Tibial nerve (tissue), 4 donors: Measurements from ENCODE around the gene CREB3. TPM values are rescaled to one million over a fixed set of nuclear protein-coding genes. Genes with fewer than 3 reads are reported as not detected.

Experiments used
- DNase-seq, 2 donors: peaks; one replicate each; pipeline ENCODE4 v3.0.0-alpha.2; 2019; ENCODE audit warnings: low spot score in 2 of 2
- H3K27ac ChIP-seq, 4 donors: fragments of 200-600 bp; sonication (generic) in 3 of 4; one replicate each; pipeline ENCODE4 v1.5.1; 2017 to 2019; ENCODE audit warnings: mild to moderate bottlenecking in 1 of 4
- H3K27me3 ChIP-seq, 2 donors: fragments of 200-600 bp; sonication (generic) in 1 of 2; one replicate each; pipeline versions ENCODE4 v1.5.1 to v1.6.0; 2017 to 2019
- H3K36me3 ChIP-seq, 3 donors: fragments of 200-600 bp; sonication (generic); one replicate each; pipeline ENCODE4 v1.5.1; 2018 to 2019
- H3K4me1 ChIP-seq, 4 donors: fragments of 200-600 bp; sonication (generic) in 3 of 4; one replicate each; pipeline ENCODE4 v1.5.1; 2017 to 2019
- H3K4me3 ChIP-seq, 4 donors: fragments of 200-600 bp; sonication (generic) in 3 of 4; one replicate each; pipeline ENCODE4 v1.5.1; 2017 to 2019; ENCODE audit warnings: mild to moderate bottlenecking in 1 of 4, moderate library complexity in 1 of 4
- H3K9me3 ChIP-seq, 4 donors: fragments of 200-600 bp; sonication (generic) in 3 of 4; one replicate each; pipeline ENCODE4 v1.5.1; 2017 to 2019
- EP300 ChIP-seq, 2 donors: sonication (generic); formaldehyde crosslinking; IDR thresholded peaks; one replicate each; pipeline ENCODE4 v1.6.1; 2017; ENCODE audit warnings: antibody characterized with exemption in 2 of 2, mild to moderate bottlenecking in 1 of 2
- POLR2A ChIP-seq, 2 donors: fragments of 450-650 bp; IDR thresholded peaks; one replicate each; pipeline ENCODE4 v1.6.1; 2017; ENCODE audit warnings: antibody characterized with exemption in 2 of 2, mild to moderate bottlenecking in 2 of 2, moderate library complexity in 2 of 2
- WGBS, 2 donors: methylation state at CpG; one replicate each; pipeline ENCODE4 v1.1.5; 2018; 5-methylcytosine and 5-hydroxymethylcytosine counted together
- total RNA-seq, 4 donors: library from RNA; depleted of rRNA; stranded (reverse); fragments of >200 nt; gene quantifications; one replicate each; pipeline ENCODE4 v1.1.0, GENCODE V29; 2016
- TF ChIP-seq, protein P1 (sequence below), 5 experiments: fragments of 200-600 bp in 3 of 5; fragments of 450-650 bp in 2 of 5; sonication (generic) in 3 of 5; IDR thresholded peaks; one replicate each; pipeline ENCODE4 v1.5.1; 2016 to 2019; ENCODE audit warnings: antibody characterized with exemption in 5 of 5, mild to moderate bottlenecking in 3 of 5, moderate library complexity in 2 of 5

The CREB3 gene
- total RNA-seq, 4 donors from 2014 or later: 41.6 to 70.1 (median 53.5) TPM

DNA sequence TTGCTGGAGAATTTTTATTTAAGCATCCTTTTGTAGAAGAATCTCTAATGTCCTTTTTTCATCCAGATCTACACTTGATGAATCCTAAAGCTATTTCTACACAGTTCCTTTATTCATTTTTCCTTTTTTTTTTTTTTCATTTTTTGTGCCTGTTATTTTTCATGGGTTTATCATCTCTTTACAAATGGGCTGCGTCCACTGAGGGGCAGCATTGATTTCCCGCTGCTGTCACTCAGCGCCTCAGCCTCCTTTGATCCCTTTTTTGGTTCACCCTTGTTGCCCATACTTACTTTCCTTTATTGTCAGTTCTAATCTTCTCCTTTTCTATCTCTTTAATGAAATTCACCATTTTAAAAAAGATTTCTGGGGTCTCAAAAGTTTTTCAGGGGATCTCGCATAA lies 27.3 kb downstream of the CREB3 start:
- Histone ChIP-seq H3K27me3 (no peaks in the 10 kb centered on the region), H3K27ac (no peak overlapping the region), H3K9me3 (no peaks in the 10 kb centered on the region), H3K4me3 (no peak overlapping the region), H3K4me1 (peaks cover 0 to 55% (median 15%) of the 10 kb centered on the region in 4 donors), H3K36me3 (peaks cover 0 to 7% (median 0%) of the 10 kb centered on the region in 3 donors)
- TF ChIP-seq EP300 (IDR thresholded peaks at IDR 0.05) (no peak), POLR2A (IDR thresholded peaks at IDR 0.05) (no peak)
- TF ChIP-seq, protein P1, sequence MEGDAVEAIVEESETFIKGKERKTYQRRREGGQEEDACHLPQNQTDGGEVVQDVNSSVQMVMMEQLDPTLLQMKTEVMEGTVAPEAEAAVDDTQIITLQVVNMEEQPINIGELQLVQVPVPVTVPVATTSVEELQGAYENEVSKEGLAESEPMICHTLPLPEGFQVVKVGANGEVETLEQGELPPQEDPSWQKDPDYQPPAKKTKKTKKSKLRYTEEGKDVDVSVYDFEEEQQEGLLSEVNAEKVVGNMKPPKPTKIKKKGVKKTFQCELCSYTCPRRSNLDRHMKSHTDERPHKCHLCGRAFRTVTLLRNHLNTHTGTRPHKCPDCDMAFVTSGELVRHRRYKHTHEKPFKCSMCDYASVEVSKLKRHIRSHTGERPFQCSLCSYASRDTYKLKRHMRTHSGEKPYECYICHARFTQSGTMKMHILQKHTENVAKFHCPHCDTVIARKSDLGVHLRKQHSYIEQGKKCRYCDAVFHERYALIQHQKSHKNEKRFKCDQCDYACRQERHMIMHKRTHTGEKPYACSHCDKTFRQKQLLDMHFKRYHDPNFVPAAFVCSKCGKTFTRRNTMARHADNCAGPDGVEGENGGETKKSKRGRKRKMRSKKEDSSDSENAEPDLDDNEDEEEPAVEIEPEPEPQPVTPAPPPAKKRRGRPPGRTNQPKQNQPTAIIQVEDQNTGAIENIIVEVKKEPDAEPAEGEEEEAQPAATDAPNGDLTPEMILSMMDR (IDR thresholded peaks at IDR 0.05): no peak
- no peak for DNase-seq
- 95% methylated on average over 4 of the region's 4 CpGs for WGBS, 2 donors

DNA sequence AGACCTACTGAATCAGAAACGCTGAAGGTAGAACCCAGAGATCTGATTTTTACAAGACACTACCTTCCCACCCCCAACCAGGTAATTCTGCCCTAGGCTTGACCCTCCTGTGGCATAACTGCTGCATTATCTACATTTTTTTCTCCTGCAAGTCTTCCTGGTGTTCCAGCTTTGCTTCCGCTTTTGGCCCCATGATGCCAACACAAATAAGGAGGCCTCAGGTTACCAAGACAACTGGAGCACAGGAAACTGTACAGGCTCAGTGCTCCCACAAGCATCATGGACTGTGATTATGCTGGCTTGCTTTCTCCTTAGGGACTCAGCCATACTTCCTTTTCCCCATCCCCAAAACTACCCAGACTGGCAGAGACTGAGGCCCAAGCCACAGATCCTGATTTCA lies 28.2 kb downstream of the CREB3 start:
- Histone ChIP-seq H3K36me3 (peaks cover 0 to under 1% (median 0%) of the 10 kb centered on the region in 3 donors), H3K9me3 (no peaks in the 10 kb centered on the region), H3K27me3 (no peaks in the 10 kb centered on the region), H3K4me1 (peaks cover 0 to 53% (median 15%) of the 10 kb centered on the region in 4 donors), H3K4me3 (no peak overlapping the region), H3K27ac (peak overlapping the region in 1 of 4 donors; percentile 4)
- WGBS, 2 donors: 71 to 72% methylated on average over 2 of the region's 2 CpGs
- TF ChIP-seq, protein P1 (IDR thresholded peaks at IDR 0.05): no peak
- peak in 1 of 2 donors; percentile 14 for TF ChIP-seq EP300 (IDR thresholded peaks at IDR 0.05)
- no peak for DNase-seq

DNA sequence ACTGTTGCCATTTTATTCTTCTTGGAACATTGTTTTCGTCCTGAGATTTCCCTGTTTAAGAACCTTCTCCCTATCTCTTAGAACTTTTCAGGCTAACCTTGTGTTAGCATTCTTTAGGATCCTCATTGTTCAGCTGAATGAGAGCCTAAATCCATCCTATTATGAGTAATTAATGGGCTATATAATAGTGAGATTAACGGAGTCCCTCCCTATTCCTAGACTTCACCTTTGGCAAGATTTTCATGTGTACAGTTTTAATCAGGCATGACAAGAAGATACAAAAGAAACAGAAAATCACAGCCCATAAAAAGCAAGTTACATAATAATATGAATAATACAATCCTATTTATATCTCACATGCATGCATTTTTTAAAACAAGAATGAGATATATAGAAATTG lies 30.7 kb downstream of the CREB3 start:
- TF ChIP-seq POLR2A (IDR thresholded peaks at IDR 0.05) (no peak), EP300 (IDR thresholded peaks at IDR 0.05) (no peak)
- DNase-seq: no peak
- Histone ChIP-seq H3K27me3 (no peaks in the 10 kb centered on the region), H3K4me3 (no peak overlapping the region), H3K36me3 (no peaks in the 10 kb centered on the region), H3K4me1 (peaks cover 0 to 28% (median 6%) of the 10 kb centered on the region in 4 donors), H3K27ac (no peak overlapping the region), H3K9me3 (no peaks in the 10 kb centered on the region)
- WGBS, 2 donors: 89 to 91% methylated on average over 2 of the region's 2 CpGs

DNA sequence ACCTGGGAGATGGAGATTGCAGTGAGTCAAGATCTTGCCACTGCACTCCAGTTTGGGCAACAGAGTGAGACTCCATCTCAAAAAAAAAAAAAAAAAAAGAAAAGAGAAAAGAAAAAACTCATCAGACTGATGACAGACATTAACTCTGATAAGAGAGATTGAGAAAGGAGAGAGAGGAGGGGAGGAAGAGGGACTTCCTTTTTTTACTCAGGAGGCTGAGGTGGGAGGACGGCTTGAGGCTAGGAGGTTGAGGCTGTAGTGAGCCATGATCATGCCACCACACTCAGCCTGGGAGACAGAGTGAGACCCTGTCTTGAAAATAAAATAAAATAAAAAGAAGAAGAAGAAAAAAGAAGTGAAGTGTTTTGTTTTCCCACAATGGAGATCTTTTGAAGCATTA lies 31.3 kb downstream of the CREB3 start:
- Histone ChIP-seq H3K36me3 (no peaks in the 10 kb centered on the region), H3K4me3 (no peak overlapping the region), H3K4me1 (peaks cover 0 to 21% (median 3%) of the 10 kb centered on the region in 4 donors), H3K27ac (no peak overlapping the region), H3K9me3 (no peaks in the 10 kb centered on the region), H3K27me3 (no peaks in the 10 kb centered on the region)
- TF ChIP-seq EP300 (IDR thresholded peaks at IDR 0.05) (no peak), POLR2A (IDR thresholded peaks at IDR 0.05) (no peak)
- TF ChIP-seq, protein P1 (IDR thresholded peaks at IDR 0.05): no peak
- no peak for DNase-seq
- 93 to 97% methylated on average over 1 of the region's 1 CpG for WGBS, 2 donors

DNA sequence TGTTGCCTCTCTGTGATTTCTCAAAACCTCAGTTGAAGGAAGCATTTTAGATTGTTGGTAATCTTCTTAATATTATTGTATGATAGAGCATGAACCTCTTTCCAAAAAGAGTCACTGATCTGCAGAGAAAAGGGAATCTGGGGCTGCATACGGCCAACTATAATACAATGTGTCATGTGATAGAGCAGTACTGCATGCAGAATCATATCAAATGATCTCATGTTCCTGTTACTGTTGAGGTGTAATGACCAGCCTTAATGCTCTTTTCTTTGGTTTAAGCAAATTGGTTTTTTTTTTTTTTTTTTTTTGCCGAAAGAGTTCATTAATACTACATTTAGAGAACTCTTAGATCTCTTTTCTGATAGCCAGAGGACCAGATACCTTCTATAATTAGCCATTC lies 34.5 kb downstream of the CREB3 start:
- Histone ChIP-seq H3K36me3 (no peaks in the 10 kb centered on the region), H3K9me3 (no peaks in the 10 kb centered on the region), H3K27me3 (no peaks in the 10 kb centered on the region), H3K4me3 (no peak overlapping the region), H3K27ac (no peak overlapping the region), H3K4me1 (peaks cover 0 to 24% (median 11%) of the 10 kb centered on the region in 4 donors)
- no peak for DNase-seq
- TF ChIP-seq POLR2A (IDR thresholded peaks at IDR 0.05) (no peak), EP300 (IDR thresholded peaks at IDR 0.05) (no peak)
- TF ChIP-seq, protein P1 (IDR thresholded peaks at IDR 0.05): no peak
- WGBS, 2 donors: 71 to 76% methylated on average over 2 of the region's 2 CpGs

DNA sequence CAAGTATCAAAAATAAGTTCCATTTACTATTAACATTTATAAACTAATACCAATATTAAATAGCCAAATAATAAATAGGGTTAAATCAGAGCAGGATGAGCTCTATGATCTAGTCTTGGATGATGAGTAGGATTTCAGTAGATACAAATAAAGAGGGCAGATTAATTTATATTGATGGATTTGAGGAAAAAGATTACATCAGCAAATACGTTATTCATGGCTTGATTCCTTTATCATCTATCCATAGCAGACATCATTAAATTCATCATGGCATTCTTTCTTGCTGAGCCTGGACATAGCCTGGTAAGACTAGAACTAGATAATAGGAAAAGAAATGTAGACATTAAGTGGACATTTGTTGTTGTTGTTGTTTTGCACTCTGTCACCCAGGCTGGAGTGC lies 35.0 kb downstream of the CREB3 start:
- no peak overlapping the region for H3K27ac ChIP-seq
- no peaks in the 10 kb centered on the region for H3K27me3 ChIP-seq
- no peak for DNase-seq
- WGBS, 2 donors: 95 to 96% methylated on average over 1 of the region's 1 CpG
- H3K4me3 ChIP-seq: no peak overlapping the region
- H3K9me3 ChIP-seq: no peaks in the 10 kb centered on the region
- peaks cover 0 to 25% (median 13%) of the 10 kb centered on the region in 4 donors for H3K4me1 ChIP-seq
- TF ChIP-seq, protein P1 (IDR thresholded peaks at IDR 0.05): no peak
- no peak for TF ChIP-seq POLR2A (IDR thresholded peaks at IDR 0.05)
- no peak for TF ChIP-seq EP300 (IDR thresholded peaks at IDR 0.05)
- no peaks in the 10 kb centered on the region for H3K36me3 ChIP-seq
